Activated CD4-positive, CD25-positive, alpha-beta regulatory T cell treated with anti-CD3 and anti-CD28 coated beads, Interleukin-2, amount 50 U/mL, for 24 hours (primary cell): Measurements from ENCODE around the gene TMEM52.
A peak's percentile ranks its signal among the peaks of the same experiment; 100 is the strongest.
"Not testable (repeated sequence)": the region's sequence is repeated elsewhere in the genome, so short reads cannot be mapped to it uniquely, and the experiment has no call there.

ENCODE experiments used
- ATAC-seq, 2 donors: fragments of 150-1000 bp; cut with Tn5 transposase; one replicate each; pipeline ENCODE4 v1.10.0; 2021; ENCODE audit warnings: mild to moderate bottlenecking in 1 of 2, moderate library complexity in 1 of 2

The TMEM52 gene

DNA sequence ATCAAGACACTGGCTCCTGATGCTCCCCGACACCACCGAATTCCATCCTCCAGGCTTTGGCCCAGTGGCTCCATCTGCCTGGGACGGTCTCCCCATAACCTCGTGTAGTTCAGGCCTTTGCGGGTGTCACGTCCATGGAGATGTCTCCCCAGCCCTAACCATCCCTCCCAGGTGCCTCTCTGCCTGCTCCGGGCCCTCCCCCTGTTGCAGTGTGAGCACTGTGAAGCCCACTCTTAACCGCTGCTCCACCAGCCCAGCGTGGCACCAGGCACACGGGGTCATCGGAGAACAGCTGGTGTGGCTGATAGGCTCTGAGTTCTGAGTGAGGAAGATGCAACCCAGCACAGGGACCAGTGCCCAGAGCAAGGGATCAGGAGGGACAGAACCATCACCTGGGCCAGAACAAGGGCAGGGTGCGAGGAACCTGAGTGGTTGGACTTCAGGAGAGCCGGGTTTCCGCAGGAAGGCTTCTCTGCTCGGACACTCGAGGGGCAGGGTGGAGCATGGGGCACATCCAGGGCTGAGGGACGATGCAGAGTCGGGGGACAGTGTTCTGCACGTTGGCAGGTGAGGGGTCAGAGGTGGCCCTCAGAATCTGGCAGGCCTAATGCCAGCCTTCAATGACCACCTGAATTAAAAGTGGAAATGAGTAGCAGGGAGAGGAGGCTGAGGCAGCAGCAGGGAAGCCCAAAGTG is 25.6 kb downstream of the TMEM52 start:
- ATAC-seq: no peak

DNA sequence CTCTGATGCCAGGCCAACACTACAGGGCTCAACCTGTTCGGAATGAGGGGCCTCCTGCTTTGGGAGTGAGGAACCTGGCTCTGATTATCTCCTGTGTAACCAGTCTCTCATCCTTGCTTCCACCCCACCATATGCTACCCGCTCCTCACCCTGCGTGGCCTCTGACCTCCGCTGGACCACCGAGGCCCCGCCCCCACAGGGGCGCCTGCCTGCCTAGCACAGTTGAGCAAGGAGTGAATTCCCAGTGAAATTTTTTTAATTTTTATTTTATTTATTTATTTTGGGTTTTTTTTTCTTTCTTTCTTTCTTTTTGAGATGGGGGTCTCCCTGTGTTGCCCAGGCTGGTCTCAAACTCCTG is 26.3 kb downstream of the TMEM52 start:
- no peak for ATAC-seq

DNA sequence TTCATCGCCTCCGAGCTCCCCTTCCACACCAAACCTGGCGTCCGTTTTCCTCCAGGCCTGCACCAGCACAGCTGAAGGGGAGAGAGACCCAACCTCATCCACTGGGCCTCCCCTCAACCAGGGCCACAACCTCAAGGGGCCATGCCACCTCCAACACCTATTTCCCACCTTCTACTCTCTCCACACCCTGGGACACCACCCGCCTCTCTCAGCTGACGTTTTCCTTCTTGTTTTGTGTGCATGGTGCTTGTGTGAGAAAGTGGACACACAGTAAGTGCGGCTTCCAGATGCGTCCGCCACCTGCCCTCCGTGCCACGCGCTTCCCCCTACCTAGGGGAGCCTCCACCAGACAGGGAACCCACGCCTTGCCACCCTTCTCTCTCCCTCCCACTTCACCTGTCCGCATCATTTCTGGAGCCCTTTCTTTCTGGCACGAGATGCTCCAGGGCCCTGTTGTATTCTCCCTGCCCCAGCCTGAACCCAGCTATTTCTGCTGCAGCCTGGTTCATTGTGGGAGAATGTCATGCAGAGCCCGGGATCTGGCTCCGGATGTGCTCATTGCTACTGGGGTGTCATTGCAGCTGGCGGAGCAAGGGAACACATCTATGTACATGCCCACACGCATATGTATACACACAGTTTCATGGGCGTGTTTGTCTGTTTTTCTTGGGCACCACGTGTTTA is 26.9 kb downstream of the TMEM52 start:
- ATAC-seq: no peak

DNA sequence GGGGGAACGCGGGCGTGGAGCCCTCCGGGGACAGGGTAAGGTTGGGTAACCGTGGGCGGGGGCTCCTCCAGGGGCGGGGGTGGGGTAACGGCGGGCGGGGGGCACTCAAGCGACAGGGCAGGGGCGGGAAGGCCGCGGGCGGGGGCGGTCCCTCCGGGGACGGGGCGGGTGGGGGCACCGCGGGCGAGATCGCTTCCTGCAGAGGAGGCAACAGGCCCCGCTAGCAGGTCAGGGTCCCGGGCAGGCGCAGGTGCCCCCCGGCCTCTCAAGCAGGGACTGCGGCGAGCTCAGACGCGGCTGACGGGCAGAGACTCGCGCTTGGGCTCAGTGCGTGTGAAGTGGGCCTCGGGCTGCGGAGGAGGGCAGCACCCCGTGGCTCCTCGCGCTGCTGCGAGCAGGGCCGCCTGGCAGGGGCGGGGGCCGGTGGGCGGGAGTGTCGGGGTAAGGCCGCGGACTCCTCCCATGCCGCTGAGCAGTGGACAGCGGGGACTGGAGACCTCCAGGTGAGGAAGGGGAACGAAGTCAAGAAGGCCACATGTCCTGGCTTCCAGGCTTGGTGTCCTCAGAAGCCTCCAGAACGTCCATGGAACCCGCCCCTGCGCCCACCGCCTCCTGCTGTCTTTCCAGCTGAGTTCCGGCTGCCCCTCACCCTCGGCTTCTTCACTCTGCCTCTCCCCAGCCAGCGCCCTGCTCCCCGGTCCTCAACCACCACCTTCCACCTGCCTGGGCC is 27.6 kb downstream of the TMEM52 start:
- peak; percentile 44 to 50 for ATAC-seq

DNA sequence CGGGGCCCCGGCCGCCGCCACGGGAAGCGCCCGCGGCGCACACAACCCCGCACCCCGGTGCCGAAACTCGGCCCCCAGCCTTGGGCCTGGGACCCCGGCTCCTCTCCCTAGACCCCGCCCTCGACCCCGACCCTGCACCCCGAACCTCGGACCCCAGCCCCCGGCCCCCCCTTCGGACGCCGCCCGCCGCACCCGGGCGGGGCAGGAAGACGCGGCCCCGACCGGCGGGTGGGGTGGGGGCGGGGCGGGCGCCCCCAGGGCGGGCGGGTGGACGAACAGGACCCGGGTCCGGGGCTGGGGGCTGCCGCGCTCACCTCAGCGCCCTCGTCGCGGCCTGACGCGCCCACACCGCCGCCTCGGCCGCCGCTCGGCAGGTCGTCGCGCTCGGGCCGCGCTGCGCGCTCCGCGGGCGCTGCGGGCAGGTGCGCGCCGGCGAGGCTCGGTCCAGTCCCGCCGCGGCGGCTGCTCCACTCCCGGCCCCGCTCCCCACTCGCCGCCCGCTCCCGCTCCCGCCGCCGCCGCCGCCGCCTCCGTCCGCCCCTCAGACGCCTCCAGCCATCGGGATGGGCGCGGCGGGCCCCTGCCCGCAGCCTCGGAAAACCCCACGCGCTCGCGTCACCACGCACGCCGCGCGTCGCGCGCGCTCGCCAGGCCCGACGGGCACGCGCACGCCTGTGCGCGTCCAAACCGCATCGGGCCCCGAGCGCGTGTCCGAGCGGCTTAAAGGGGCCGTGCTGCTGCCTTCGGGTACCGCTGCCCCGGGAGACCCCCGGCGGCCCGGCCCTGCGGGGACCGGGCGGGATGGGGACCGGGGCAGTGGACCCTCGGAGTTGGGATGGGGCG is 28.4 kb downstream of the TMEM52 start, which contains the start of gene GNB1:
GNB1 (minus strand) TSS at position 582 of the 843 bp plus-strand sequence. CDS start 65,634 bp downstream, outside the sequence.
- peak; percentile 68 to 71 for ATAC-seq

DNA sequence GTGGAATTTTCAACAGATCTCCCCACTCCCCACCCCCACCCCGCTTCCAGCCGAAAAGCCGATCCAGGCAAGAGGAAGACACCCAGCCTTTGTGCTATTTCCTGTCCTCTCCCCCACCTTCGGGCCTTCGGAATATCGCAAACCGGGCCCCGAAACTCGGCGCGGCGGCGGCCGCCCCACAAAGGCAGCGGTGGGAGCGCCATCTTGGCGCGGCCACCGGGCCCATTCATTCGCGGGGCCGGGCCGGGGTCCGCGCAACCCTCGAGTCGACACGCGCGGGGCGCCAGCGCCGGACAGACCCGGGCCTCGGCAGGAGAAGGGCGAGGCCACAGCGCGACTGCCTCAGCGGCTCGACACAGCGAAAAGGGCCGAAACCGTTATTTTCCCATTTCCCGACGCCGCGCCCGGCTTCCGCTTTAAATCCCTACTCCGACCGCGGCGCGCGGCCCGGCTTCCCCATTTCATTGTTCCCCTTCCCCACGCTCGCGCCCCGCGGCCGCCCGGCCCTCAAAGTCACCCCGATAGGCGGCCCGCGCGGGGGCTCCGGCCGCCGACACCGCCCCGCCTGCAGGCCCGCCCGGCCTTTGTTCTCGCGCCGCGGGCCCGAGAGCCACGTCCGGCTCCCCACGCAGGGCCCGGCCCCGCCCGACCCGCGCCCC is 29.1 kb downstream of the TMEM52 start:
- ATAC-seq: peak; percentile 30 to 46

DNA sequence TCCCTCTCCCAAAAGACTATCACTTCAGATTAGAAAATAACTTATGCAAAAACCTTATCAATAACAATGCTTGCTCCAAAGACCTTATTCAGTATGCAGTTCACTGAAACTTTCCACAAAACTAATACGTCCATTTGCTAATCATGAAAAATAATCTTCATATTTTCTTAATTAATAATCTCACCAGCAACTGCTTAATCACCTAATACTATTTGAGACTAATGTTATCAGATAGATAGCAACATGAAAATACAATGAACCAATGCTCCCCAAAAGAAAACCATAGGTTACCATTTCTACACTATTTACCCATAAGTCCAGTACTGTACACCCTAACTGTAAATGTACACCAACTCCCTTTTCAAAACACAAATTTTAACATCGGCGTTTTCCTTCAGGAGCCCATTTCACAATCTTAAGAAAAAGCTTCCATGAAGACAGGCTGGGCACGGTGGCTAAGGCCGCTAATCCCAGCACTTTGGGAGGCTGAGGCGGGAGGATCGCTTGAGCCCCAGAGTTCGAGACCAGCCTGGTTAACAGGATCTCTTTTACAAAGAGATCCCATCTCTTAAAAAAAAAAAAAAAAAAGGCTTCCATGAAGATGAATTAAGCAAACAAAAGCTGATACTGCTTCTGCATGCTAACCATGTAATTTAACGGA is 29.9 kb downstream of the TMEM52 start:
- no peak for ATAC-seq

DNA sequence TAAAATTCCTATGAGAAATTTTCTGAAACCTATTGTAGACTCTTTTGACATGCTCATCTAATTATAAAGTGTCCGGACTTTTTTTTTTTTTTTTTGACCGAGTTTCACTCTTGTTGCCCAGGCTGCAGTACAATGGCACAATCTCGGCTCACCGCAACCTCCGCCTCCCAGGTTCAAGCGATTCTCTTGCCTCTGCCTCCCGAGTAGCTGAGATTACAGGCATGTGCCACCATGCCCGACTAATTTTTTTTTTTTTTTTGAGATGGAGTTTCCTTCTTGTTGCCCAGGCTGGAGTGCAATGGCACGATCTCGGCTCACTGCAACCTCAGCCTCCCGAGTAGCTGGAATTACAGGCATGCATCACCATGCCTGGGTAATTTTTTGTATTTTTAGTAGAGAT is 35.2 kb downstream of the TMEM52 start:
- not testable (repeated sequence) for ATAC-seq

DNA sequence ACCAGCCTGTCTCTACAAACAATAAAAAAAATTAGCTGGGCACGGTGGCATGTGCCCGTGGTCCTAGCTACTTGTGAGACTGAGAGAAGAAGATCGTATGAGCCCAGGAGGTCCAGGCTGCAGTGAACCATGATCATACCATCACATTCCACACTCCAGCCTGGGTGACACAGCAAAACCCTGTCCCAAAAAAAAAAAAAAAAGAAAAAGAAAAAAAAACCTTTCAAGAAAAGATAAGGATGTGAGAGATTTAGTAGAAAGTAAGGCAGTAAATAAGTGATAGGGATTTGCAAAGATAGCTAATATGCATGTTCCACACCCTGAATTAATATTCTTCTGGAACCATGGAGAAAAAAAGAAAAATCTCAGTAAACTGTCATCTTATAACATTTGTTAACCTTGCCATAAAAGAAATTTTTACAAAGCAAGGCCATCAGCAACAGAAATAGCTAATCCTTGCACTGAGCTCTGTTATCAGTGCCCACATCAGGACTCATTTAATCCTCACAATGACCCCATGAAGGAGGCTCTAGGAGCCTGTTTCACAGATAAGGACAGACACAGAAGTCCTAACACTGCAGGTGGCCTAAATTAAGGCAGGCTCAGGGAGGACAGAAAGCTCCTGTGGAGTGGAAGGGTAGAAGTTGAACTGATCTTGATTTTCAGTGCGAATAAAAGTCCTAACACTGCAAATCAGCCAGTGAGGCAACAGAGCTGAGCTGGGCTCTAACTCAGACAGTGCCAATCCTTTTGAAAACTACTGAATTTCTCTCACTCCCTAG is 35.8 kb downstream of the TMEM52 start:
- no peak for ATAC-seq

DNA sequence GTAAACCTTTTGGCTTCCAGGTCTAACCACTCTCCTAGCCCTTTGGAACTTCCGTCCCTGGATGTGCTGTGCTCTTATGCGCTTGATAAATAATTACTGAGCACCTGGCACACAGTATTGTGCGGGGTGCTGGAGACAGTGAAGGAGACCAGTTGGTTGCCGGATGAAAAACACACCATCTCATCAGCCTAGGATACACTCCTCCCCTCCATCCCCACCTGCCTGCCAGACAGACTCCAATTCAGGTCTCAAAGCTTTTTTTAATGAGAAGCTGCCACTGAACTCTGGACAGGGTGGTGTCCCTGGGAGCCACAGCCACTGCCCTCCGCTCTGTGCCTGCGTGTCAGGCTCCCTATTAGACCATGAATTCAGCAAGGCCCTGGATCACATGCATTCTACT is 37.4 kb downstream of the TMEM52 start:
- no peak for ATAC-seq

DNA sequence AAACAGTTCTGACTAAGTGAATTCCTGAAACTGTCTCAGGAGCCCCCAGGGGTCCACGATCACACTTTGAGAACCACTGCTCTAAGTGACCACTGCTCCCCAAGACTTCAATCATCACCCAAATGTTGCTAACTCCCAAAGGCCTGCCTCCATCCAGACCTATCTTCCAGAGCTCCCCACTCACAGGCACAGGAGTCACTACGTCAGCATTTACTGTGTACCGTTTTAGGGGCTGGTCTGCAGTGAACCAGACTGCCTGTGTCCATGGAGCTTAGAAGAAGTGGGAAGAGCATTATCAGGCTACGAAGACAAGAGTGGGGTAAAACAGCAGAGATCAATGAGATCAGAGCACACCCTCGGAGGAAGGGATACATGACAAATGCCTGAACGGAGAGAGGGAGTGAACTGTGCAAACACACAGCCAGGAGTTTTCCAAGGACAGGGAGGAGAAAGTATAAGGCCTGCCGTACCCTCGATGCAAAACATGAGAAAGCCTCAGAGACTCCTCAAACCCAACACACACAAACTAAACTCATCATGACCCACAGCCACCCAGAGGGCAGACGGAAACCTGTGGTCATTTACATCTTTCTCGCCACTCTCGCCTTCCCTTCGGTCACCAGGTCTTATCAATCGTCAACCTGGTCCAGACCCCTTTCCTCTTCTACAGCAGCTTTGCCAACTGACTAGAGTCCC is 38.3 kb downstream of the TMEM52 start:
- no peak for ATAC-seq

DNA sequence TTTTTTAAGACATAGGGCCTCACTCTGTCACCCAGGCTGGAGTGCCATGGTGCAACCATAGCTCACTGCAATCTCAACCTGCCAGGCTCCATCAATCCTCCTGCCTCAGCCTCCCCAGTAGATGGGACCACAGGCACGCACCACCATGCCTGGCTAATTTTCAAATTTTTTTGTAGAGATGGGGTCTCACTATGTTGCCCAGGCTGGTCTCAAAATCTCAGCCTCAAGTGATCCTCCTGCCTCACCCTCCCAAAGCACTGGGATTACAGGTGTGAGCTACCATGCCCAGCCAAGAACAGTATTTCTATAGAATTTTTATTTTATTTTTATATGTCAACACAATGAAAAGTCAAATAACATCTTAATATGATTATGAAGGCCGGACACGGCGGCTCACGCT is 39.1 kb downstream of the TMEM52 start:
- no peak for ATAC-seq

DNA sequence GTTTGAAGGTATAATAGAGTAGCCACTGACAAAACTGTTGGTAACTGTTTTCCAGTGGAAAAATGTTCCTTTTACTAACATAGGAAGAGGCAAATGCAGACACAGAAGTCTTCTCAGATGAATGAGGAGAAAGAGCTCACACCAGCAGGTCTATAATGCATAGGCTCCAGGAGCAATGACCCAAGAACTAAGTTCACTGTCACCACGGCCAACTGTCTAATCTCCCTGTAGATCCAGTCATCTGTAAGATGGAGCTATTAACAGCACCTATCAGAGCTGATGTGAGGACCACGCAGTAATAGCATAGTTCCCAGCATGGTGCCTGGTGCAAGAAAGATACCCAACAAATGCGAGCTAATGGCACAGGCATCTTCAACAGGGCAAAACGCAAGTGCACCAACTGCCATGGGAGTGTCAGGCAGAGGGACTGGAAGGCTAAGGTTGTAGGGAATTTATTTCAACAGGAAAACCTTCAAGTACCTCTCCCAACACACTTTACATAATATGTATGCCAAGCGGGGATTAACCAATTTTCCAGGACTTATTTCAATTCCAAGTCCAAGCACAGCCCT is 41.1 kb downstream of the TMEM52 start:
- no peak for ATAC-seq

DNA sequence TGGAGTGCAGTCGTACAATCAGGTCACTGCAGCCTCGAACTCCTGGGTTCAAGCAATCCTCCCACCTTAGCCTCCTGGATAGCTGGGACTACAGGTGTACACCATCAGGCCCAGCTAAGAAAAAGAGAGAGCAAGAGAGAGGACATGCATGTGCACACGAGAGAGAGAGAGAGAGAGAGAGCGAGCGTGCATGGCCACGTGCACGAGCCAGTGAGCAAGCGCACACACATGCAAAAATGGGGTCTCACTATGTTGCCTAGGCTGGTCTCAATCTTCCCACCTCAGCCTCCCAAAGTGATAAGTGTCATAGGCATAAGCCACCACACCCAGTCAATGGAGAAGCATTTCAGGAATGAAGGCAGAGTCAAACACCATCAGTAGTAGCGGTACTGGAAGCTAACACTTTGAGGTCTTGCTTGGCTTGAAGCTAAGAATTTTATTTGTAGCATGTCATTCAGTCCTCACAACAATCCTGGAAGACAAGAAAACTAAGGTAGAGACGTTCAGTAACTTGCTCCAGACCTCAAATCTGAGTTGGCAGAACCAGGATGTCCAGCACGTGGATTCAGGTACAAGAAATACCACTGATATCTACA is 42.6 kb downstream of the TMEM52 start:
- ATAC-seq: no peak

DNA sequence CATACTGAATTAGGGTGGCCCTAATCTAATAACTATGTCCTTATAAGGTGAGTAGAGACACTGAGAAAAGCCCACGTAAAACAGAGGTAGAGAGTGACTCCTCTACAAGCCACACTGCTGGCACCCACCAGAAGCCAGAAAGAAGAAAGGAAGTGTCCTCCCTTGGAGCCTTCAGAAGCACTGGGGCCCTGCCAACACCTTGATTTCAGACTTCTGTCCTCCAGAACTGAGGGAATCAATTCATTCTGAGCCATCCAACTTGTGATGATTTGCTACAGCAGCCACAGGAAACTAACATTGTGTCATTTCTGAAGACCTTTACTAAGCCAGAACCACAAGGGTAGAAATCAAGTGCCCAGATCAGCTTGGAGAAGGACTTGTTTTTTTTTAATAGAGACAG is 43.1 kb downstream of the TMEM52 start:
- peak; percentile 78 to 79 for ATAC-seq

DNA sequence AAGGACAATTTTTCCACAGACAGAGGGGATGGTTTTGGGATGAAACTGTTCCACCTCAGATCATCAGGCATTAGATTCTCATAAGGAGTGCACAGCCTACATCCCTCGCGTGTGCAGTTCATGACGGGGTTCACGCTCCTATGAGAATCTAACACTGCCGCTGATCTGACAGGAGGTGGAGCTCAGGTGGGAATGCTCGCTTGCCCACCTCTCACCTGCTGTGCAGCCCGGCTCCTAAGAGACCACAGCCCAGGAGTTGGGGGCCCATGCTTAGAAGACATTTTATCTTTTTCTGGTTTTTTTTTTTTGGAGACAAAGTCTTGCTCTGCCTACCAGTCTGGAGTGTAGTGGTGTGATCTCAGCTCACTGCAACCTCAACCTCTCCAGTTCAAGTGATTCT is 44.2 kb downstream of the TMEM52 start:
- ATAC-seq: no peak

DNA sequence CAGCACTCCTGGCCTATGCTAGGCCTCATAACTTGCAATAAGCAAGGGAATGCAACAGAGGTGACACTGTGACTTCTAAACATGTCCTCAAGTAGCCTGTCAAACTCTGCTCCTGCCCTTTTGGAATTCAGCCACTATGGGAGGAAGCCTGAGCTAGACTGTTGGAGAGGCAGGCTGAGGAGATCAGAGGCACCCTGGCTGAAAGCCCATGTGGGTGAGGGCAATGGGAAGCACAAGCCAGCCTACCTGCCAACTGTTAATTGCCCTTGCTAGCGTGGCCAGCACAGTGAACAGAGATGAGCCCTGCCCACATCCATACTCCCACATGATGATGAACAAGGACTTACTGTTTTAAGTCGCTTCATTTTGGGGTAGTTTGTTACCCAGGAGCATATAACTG is 45.9 kb downstream of the TMEM52 start:
- no peak for ATAC-seq

DNA sequence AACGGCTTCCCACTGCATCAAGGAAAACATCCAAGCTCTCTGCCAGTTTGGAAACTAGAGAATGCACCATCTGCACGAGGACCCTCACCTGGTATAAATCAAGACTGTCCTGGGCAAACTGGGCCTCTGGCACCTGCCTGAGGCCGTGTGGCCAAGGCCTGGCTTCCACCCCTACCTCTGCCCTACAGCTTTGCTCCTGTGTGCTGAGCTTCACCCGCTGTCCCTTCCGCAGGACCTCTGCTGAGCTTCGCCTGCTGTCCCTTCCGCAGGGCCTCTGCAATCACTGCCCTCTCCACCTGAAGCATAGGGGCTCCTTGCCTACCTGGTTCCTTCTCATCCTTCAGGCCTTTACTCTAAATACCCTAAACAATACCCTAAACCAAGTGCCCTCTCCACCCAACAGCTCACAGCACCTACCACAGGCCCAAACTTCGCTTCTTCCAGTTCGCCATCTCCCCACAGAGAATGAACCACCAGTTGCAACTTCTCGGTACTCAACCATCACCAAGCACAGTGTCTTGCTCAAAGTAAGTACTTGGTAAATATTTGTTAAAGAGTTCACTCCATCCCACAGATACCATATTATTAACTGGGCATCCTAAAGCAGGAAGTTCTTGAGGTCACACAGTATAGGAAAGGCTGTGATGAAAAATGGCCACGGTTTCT is 46.6 kb downstream of the TMEM52 start:
- ATAC-seq: no peak

DNA sequence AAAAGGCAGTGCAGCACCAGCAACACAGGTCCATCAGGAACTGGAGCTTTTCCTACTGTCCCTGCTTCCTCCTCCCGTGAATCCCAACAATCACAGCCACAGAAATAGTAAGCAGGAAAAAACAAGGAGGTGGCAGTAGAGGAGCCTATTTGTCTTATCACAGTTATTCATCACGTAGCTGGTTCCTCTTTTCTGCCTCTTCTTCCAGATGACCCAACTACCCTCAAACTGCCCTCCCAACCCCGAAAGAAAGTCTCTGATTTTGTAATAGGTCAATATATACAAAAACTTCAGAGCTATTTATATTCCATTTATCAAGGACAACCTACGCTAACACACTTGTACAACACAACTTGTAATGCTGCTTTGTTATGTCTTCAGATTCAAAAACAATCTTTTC is 49.6 kb downstream of the TMEM52 start:
- no peak for ATAC-seq
